ENCODE data around the gene INAFM2. TPM values are rescaled to one million over a fixed set of nuclear protein-coding genes. Genes with fewer than 3 reads are reported as not detected.

The INAFM2 gene
- total RNA-seq, 4 donors from 2014 or later, result 39.0 to 41.3 (median 40.7) TPM

GRCh38 chr15:40302981-40303380 is 20.5 kb upstream of the INAFM2 start:
- Histone ChIP-seq H3K9me3 (peaks cover 0 to 5% (median 2%) of the 10 kb centered on the region in 4 donors), H3K4me3 (no peak overlapping the region), H3K27ac (replicated peaks in 1 of 4) (no peak overlapping the region), H3K36me3 (no peaks in the 10 kb centered on the region), H3K27me3 (peaks cover 0 to 9% (median 0%) of the 10 kb centered on the region in 4 donors), H3K4me1 (peaks cover 0 to 12% (median 4%) of the 10 kb centered on the region in 4 donors)
- DNase-seq (ENCODE audit: extremely low spot score), result no peak
- TF ChIP-seq POLR2AphosphoS5 (IDR thresholded peaks at IDR 0.05) (no peak), EP300 (IDR thresholded peaks at IDR 0.05) (no peak), POLR2A (IDR thresholded peaks at IDR 0.05; ENCODE audit: low read depth) (no peak), CTCF (IDR thresholded peaks at IDR 0.05) (no peak)
- intact Hi-C loops (cut with DNase I), result no loop called here
- WGBS, result 64% methylated on average over 7 of the region's 11 CpGs

- no peak for DNase-seq (ENCODE audit: extremely low spot score)
- Histone ChIP-seq H3K4me1 (peaks cover 0 to 14% (median 4%) of the 10 kb centered on the region in 4 donors), H3K36me3 (no peaks in the 10 kb centered on the region), H3K9me3 (peaks cover 0 to 5% (median 2%) of the 10 kb centered on the region in 4 donors), H3K27me3 (peaks cover 0 to 9% (median 0%) of the 10 kb centered on the region in 4 donors), H3K4me3 (no peak overlapping the region), H3K27ac (replicated peaks in 1 of 4) (no peak overlapping the region)
- TF ChIP-seq CTCF (IDR thresholded peaks at IDR 0.05) (no peak), POLR2A (IDR thresholded peaks at IDR 0.05; ENCODE audit: low read depth) (no peak), POLR2AphosphoS5 (IDR thresholded peaks at IDR 0.05) (no peak), EP300 (IDR thresholded peaks at IDR 0.05) (no peak)
- intact Hi-C loops (cut with DNase I), result no loop called here
- no CpG with 5 or more reads among the region's 2 CpGs for WGBS
These were observed 19.9 kb upstream of the INAFM2 start for GRCh38 chr15:40303576-40303975.

- TF ChIP-seq EP300 (IDR thresholded peaks at IDR 0.05), result no peak
- TF ChIP-seq POLR2A (IDR thresholded peaks at IDR 0.05; ENCODE audit: low read depth), result no peak
- TF ChIP-seq CTCF (IDR thresholded peaks at IDR 0.05), result no peak
- no peak for TF ChIP-seq POLR2AphosphoS5 (IDR thresholded peaks at IDR 0.05)
- Histone ChIP-seq H3K9me3 (peaks cover 0 to 5% (median 1%) of the 10 kb centered on the region in 4 donors), H3K4me3 (no peak overlapping the region), H3K27me3 (peaks cover 0 to 10% (median 0%) of the 10 kb centered on the region in 4 donors), H3K4me1 (peaks cover 0 to 15% (median 7%) of the 10 kb centered on the region in 4 donors), H3K27ac (replicated peaks in 1 of 4) (no peak overlapping the region), H3K36me3 (no peaks in the 10 kb centered on the region)
- intact Hi-C loops (cut with DNase I), result no loop called here
- DNase-seq (ENCODE audit: extremely low spot score), result no peak
- WGBS, result 100% methylated on average over 3 of the region's 4 CpGs
These were observed 18.2 kb upstream of the INAFM2 start for GRCh38 chr15:40305281-40305680.

GRCh38 chr15:40306371-40306770 is 17.1 kb upstream of the INAFM2 start:
- Histone ChIP-seq H3K9me3 (no peaks in the 10 kb centered on the region), H3K4me3 (peak overlapping the region; percentile 18 to 45 (median 29)), H3K4me1 (peaks cover 0 to 15% (median 7%) of the 10 kb centered on the region in 4 donors), H3K27ac (replicated peaks in 1 of 4) (no peak overlapping the region), H3K36me3 (no peaks in the 10 kb centered on the region), H3K27me3 (peaks cover 0 to 13% (median 0%) of the 10 kb centered on the region in 4 donors)
- DNase-seq (ENCODE audit: extremely low spot score), result no peak
- TF ChIP-seq CTCF (IDR thresholded peaks at IDR 0.05) (no peak), EP300 (IDR thresholded peaks at IDR 0.05) (no peak), POLR2A (IDR thresholded peaks at IDR 0.05; ENCODE audit: low read depth) (no peak), POLR2AphosphoS5 (IDR thresholded peaks at IDR 0.05) (no peak)
- intact Hi-C loops (cut with DNase I), result no loop called here
- 92% methylated on average over 4 of the region's 5 CpGs for WGBS

- TF ChIP-seq CTCF (IDR thresholded peaks at IDR 0.05), result no peak
- no peak for TF ChIP-seq EP300 (IDR thresholded peaks at IDR 0.05)
- no peak for TF ChIP-seq POLR2A (IDR thresholded peaks at IDR 0.05; ENCODE audit: low read depth)
- TF ChIP-seq POLR2AphosphoS5 (IDR thresholded peaks at IDR 0.05), result no peak
- Histone ChIP-seq H3K9me3 (no peaks in the 10 kb centered on the region), H3K4me1 (peaks cover 0 to 15% (median 7%) of the 10 kb centered on the region in 4 donors), H3K36me3 (no peaks in the 10 kb centered on the region), H3K4me3 (peak overlapping the region; percentile 18 to 45 (median 29)), H3K27me3 (peaks cover 0 to 11% (median 0%) of the 10 kb centered on the region in 4 donors), H3K27ac (replicated peaks in 1 of 4) (no peak overlapping the region)
- DNase-seq (ENCODE audit: extremely low spot score), result no peak
- intact Hi-C loops (cut with DNase I), result no loop called here
- 73% methylated on average over 7 of the region's 7 CpGs for WGBS
These were observed 16.6 kb upstream of the INAFM2 start for GRCh38 chr15:40306908-40307307.

All from esophagus muscularis mucosa (tissue), 4 donors.